Left kidney (tissue), 8 donors: Measurements from ENCODE around the gene CYLC2. TPM values are rescaled to one million over a fixed set of nuclear protein-coding genes. Genes with fewer than 3 reads are reported as not detected.
A peak's percentile ranks its signal among the peaks of the same experiment; 100 is the strongest.

Experiments
- DNase-seq: peaks from one replicate; pipeline ENCODE4 v3.0.0-alpha.2; 2013
- long read RNA-seq, 8 donors: transcript quantifications; one replicate each; lab custom pipeline, GENCODE V29; 2026
- polyA plus RNA-seq: library from polyadenylated mRNA; unstranded; fragments of 120-200 nt; gene quantifications from one replicate; pipeline ENCODE4 v1.2.1, GENCODE V29; 2013; ENCODE audit not compliant: insufficient read length

Gene CYLC2, protein sequence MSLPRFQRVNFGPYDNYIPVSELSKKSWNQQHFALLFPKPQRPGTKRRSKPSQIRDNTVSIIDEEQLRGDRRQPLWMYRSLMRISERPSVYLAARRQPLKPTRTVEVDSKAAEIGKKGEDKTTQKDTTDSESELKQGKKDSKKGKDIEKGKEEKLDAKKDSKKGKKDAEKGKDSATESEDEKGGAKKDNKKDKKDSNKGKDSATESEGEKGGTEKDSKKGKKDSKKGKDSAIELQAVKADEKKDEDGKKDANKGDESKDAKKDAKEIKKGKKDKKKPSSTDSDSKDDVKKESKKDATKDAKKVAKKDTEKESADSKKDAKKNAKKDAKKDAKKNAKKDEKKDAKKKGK
- polyA plus RNA-seq, result not detected
- long read RNA-seq, donor 1, result 0 reads
- long read RNA-seq, donor 2, result 0 reads
- long read RNA-seq, donor 3, result 0 reads
- long read RNA-seq, donor 4, result 0 reads
- long read RNA-seq, donor 5, result 0 reads
- long read RNA-seq, donor 6, result 0 reads
- long read RNA-seq, donor 7, result 0 reads
- long read RNA-seq, donor 8, result 0 reads

DNA sequence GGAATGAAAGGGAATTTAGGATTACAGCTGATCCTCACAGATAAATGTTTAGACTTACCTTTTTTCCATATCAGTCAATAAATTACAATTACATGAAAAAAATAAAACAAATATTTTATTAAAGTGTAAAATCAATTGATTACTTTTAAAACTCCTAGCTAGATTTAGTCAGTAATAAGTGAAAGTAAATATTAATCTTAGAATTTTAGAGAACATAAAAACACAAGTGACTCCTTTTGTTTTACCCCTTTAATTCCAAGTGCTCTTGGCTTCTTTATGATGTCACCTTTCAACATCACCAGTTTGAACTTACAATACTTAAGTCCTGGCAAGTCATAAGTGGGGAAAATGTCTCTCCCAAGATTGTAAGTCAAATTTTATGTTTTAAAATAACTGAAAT is at the start of gene CYLC2:
Gene CYLC2 (plus strand): TSS at position 301 of the 400 bp plus-strand sequence. CDS start 48 bp downstream, at position 349.
- no peak for DNase-seq

GRCh38 chr9:102950346-102950745 is 44.8 kb upstream of the CYLC2 start:
- no peak for DNase-seq

- no peak for DNase-seq
These were observed 28.1 kb upstream of the CYLC2 start for GRCh38 chr9:102966999-102967398.

GRCh38 chr9:102967979-102968378 is 27.2 kb upstream of the CYLC2 start:
- no peak for DNase-seq

- DNase-seq, result no peak
These were observed 22.4 kb upstream of the CYLC2 start for GRCh38 chr9:102972780-102973179.

DNA sequence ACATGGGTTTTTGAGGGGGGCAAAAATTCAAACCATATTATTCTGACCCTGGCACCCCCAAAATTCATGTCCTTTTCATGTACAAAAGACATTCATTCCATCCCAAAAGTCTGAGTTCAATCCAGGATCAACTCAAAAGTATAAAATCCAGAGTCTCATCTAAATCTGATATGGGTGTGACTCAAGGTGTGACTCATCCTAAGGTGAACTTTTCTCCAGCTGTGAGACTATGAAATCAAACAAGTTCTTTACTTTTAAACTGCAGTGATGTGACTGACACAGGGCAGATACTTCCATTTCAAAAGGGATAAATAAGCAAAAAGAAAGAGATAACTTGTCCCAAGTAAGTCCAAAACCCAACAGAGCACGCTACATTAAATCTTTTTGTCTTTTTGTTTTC is 20.6 kb upstream of the CYLC2 start:
- DNase-seq, result no peak

DNA sequence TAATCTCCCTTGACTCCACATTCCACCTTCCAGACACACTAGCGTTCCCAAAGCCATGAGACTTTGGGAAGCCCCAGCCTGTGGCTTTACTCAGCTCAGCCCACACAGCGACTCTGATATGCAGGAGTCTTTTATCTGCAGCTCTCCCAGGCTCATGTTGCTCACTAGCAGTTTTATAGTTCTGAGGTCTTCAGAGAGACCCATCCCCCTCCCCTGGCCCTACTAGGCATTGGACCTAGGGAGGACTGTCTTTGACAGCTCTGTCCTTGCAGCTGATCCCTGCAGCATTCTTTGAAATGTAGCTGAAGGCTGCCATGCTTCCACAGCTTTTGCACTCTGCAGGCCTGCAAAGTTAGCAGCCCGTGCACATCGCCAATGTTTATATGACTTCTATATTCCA is 19.9 kb upstream of the CYLC2 start:
- DNase-seq, result no peak

- peak; percentile 25 for DNase-seq
These were observed 9.8 kb upstream of the CYLC2 start for GRCh38 chr9:102985162-102985895.

- no peak for DNase-seq
These were observed 8.7 kb upstream of the CYLC2 start for GRCh38 chr9:102986425-102986824.

DNA sequence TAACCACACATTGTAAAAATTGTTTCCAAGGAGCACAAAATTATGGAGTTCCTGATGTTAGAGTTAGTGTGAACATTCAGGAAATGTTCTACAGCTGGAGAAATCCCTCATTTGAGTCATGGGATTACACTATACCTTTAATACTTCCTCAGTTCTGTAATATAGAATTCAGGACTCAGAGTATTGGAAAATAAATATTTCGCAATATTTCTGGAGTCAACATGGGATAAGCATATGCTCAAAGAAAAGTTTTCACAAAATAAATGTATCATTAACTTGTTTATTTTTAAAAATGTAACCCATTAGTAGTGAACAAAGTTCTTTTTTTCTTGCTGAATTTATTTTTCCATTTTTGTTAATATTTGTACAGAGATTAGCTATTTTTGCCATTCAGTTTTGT is 8.6 kb downstream of the CYLC2 start:
- DNase-seq, result no peak

GRCh38 chr9:103014242-103014641 is 19.1 kb downstream of the CYLC2 start:
- DNase-seq, result no peak

GRCh38 chr9:103025796-103026195 is 30.7 kb downstream of the CYLC2 start:
- peak; percentile 20 for DNase-seq

DNA sequence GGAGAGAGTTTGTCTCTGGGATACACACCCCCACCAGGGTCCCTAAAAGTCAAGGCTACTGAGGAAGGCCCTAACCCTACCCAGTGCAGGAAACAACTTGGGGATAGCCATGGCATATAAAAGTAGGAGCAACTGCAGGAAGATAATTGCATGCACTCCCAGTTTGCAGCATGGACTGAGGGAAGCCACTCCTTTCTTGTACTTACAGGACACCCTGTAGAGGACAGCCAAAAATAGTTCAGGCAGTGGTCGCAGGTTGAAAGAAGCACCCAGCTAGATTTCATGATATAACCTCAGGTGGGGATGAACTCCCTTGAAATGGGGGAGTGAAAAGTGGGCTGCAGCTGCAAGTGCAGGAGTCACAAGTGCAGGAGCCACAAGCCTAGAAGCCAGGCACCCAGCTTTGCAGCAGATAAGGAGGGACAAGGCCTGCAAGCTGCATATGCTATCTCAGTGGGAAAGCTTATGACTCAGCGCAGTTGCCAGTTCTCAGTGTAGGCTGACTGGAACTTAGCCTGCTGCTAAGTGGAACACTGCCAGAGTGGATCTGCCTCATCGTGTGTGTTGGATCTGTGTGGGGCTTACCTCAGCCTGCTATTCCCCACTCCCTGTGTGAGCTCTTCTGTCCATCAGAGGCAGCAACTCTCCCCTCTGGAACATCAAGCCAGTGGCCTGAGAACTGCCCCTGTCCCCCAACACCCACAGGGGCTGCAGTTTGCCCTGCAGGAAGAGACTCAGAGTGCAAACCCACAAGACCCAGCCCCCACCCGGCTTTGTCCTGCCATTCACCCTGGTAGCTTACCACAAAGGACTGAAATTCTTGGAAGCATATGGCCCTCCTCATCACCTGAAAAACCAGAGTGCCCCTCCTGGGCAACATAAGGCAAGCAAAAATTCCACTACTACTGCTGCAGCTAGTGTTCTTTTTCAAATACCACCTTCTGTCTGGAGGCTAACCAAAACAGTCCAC is 42.7 kb downstream of the CYLC2 start:
- no peak for DNase-seq

DNA sequence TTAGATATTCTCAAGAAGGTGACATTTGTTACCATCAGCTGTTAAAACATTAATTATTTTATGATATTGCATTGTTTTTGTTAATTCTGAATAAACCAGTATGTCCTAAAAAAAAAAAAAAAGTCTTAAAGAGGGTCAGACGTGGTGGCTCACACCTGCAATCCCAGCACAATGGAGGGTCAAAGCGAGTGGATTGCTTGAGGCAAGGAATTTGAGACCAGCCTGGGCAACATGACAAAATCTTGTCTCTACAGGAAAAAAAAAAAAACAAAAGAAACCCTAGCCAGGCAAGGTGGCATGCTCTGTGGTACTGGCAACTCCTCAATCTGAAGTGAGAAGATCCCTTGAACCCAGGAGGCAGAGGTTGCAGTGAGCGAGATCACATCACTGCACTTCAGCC is 46.8 kb downstream of the CYLC2 start:
- DNase-seq, result no peak
